ENCODE results near the gene PTBP3.
A peak's percentile ranks its signal among the peaks of the same experiment; 100 is the strongest.
"Not testable (repeated sequence)": the region's sequence is repeated elsewhere in the genome, so short reads cannot be mapped to it uniquely, and the experiment has no call there.

Gene PTBP3

GRCh38 chr9:112332977-112333638 lies at the start of gene PTBP3:
Gene PTBP3, minus strand, starts transcription at chr9:112333619. Its CDS starts 35,754 bp downstream, at chr9:112297865.
- peak in 45 of 56 donors; percentile 25 to 94 (median 51) for DNase-seq

- DNase-seq, result no peak
Observed at GRCh38 chr9:112382501-112383364, 49.3 kb upstream of the PTBP3 start.

GRCh38 chr9:112382066-112382465 lies 48.6 kb upstream of the PTBP3 start:
- DNase-seq, result no peak

- no peak for DNase-seq
Observed at GRCh38 chr9:112380825-112381221, 47.4 kb upstream of the PTBP3 start.

- peak in 14 of 56 donors; percentile 8 to 72 (median 50) for DNase-seq
Observed at GRCh38 chr9:112380102-112380824, 46.8 kb upstream of the PTBP3 start, which contains the start of gene HSDL2. Gene HSDL2, plus strand, starts transcription at chr9:112380108. Its CDS starts 56 bp downstream, at chr9:112380164.

GRCh38 chr9:112379177-112380101 lies 46.0 kb upstream of the PTBP3 start:
- peak; percentile 86 to 100 (median 96) for DNase-seq

GRCh38 chr9:112378328-112379176 lies 45.1 kb upstream of the PTBP3 start:
- peak in 5 of 56 donors; percentile 1 to 9 (median 3) for DNase-seq

GRCh38 chr9:112377684-112378327 lies 44.4 kb upstream of the PTBP3 start:
- DNase-seq, result no peak

GRCh38 chr9:112377087-112377486 lies 43.7 kb upstream of the PTBP3 start:
- DNase-seq, result no peak

GRCh38 chr9:112375361-112375760 lies 41.9 kb upstream of the PTBP3 start:
- no peak for DNase-seq

GRCh38 chr9:112374232-112374631 lies 40.8 kb upstream of the PTBP3 start:
- not testable (repeated sequence) for DNase-seq

- DNase-seq, result not testable (repeated sequence)
Observed at GRCh38 chr9:112373666-112374065, 40.2 kb upstream of the PTBP3 start.

- DNase-seq, result no peak
Observed at GRCh38 chr9:112371060-112371459, 37.6 kb upstream of the PTBP3 start.

GRCh38 chr9:112369817-112370216 lies 36.4 kb upstream of the PTBP3 start:
- no peak for DNase-seq

- no peak for DNase-seq
Observed at GRCh38 chr9:112367465-112367864, 34.0 kb upstream of the PTBP3 start.

- no peak for DNase-seq
Observed at GRCh38 chr9:112366591-112366990, 33.2 kb upstream of the PTBP3 start.

GRCh38 chr9:112365257-112365656 lies 31.8 kb upstream of the PTBP3 start:
- not testable (repeated sequence) for DNase-seq

- DNase-seq, result no peak
Observed at GRCh38 chr9:112364761-112365160, 31.3 kb upstream of the PTBP3 start.

GRCh38 chr9:112361601-112362000 lies 28.2 kb upstream of the PTBP3 start:
- DNase-seq, result peak in 1 of 56 donors; percentile 27
